Stomach (tissue), 4 donors: ENCODE measurements around the gene UNC5A.

ENCODE experiments used
- POLR2A ChIP-seq, 4 donors: fragments of 450-650 bp; IDR thresholded peaks; one replicate each; pipeline ENCODE4 v1.6.1; 2016; ENCODE audit warnings: antibody characterized with exemption in 4 of 4, control low read depth in 2 of 4, mild to moderate bottlenecking in 1 of 4, moderate library complexity in 1 of 4
- POLR2AphosphoS5 ChIP-seq, 3 donors: sonication (generic); formaldehyde crosslinking; IDR thresholded peaks; one replicate each; pipeline ENCODE4 v1.6.1; 2016; ENCODE audit warnings: antibody characterized with exemption in 3 of 3
- TF ChIP-seq, protein P1 (sequence below), 7 experiments: fragments of 450-650 bp in 4 of 7; fragments of 200-600 bp in 3 of 7; sonication (generic) in 3 of 7; IDR thresholded peaks; one replicate each; pipeline ENCODE4 v1.5.1; 2016 to 2019; ENCODE audit warnings: antibody characterized with exemption in 7 of 7, control low read depth in 2 of 7, mild to moderate bottlenecking in 1 of 7

DNA sequence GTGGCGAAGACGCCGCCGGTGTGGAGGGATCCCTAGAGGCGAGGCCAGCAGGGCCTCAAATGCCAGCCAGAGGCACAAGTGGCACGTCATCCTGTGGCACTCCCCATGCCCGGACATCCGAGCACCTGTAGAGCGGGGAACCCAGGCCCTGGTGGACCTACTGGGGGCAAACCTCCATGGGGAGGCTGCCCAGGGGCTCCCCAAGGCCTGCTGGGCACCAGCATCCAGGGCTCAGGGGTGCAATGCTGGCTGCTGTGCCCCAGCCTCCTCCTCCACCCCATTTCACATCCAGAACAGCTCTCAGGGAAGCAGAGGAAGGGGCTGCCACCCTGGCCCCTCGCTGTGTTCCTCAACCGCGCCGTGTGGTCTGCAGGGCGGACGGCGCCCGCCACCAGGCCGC, 45.2 kb downstream of the UNC5A start:
- TF ChIP-seq, protein P1, sequence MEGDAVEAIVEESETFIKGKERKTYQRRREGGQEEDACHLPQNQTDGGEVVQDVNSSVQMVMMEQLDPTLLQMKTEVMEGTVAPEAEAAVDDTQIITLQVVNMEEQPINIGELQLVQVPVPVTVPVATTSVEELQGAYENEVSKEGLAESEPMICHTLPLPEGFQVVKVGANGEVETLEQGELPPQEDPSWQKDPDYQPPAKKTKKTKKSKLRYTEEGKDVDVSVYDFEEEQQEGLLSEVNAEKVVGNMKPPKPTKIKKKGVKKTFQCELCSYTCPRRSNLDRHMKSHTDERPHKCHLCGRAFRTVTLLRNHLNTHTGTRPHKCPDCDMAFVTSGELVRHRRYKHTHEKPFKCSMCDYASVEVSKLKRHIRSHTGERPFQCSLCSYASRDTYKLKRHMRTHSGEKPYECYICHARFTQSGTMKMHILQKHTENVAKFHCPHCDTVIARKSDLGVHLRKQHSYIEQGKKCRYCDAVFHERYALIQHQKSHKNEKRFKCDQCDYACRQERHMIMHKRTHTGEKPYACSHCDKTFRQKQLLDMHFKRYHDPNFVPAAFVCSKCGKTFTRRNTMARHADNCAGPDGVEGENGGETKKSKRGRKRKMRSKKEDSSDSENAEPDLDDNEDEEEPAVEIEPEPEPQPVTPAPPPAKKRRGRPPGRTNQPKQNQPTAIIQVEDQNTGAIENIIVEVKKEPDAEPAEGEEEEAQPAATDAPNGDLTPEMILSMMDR (IDR thresholded peaks at IDR 0.05) = no peak
- TF ChIP-seq POLR2A (IDR thresholded peaks at IDR 0.05) = no peak
- no peak for TF ChIP-seq POLR2AphosphoS5 (IDR thresholded peaks at IDR 0.05)
